Common myeloid progenitor, CD34-positive (primary cell): ENCODE data around the gene NCOA3.

Experiments
- CTCF ChIA-PET: fragments of 350-600 bp; sonication (Branson Sonifier 250); formaldehyde crosslinking; loops from one replicate; lab custom pipeline; 2021; ENCODE audit warnings: antibody characterized with exemption; lab: Charles Lee
- POLR2A ChIA-PET: fragments of 350-600 bp; sonication (Branson Sonifier 250); formaldehyde crosslinking; loops from one replicate; lab custom pipeline; 2021; ENCODE audit warnings: antibody characterized with exemption; lab: Charles Lee
- DNase-seq, 3 donors: peaks; one replicate each; pipeline versions ENCODE4 v3.0.0 to v3.0.0-alpha.2; 2013
- H3K27ac ChIP-seq, 2 experiments: 1 replicate in 1 of 2; 2 replicates in 1 of 2; pipeline ENCODE4 v1.7.0; 2013; ENCODE audit warnings: inconsistent platforms in 2 of 2, low read length in 2 of 2, mild to moderate bottlenecking in 2 of 2, low read depth in 1 of 2, moderate library complexity in 1 of 2; ENCODE audit not compliant: severe bottlenecking in 2 of 2, insufficient read depth in 1 of 2, poor library complexity in 1 of 2
- H3K27me3 ChIP-seq, 5 experiments: replicated peaks in 2 of 5; 1 replicate in 3 of 5; 2 replicates in 2 of 5; pipeline versions ENCODE4 v1.6.1 to v1.7.0; 2013; ENCODE audit warnings: low read length in 4 of 5, mild to moderate bottlenecking in 2 of 5, moderate library complexity in 2 of 5, inconsistent platforms in 1 of 5; ENCODE audit not compliant: insufficient read depth in 5 of 5, control insufficient read depth in 4 of 5
- H3K36me3 ChIP-seq, 4 experiments: 1 replicate in 2 of 4; 2 replicates in 2 of 4; pipeline versions ENCODE4 v1.6.1 to v1.7.0; 2013; ENCODE audit warnings: low read length in 3 of 4, control low read depth in 1 of 4, mild to moderate bottlenecking in 1 of 4; ENCODE audit not compliant: control insufficient read depth in 4 of 4, insufficient read depth in 4 of 4
- H3K4me1 ChIP-seq, 4 experiments: 1 replicate in 3 of 4; 2 replicates in 1 of 4; pipeline versions ENCODE4 v1.6.1 to v1.7.1; 2013; ENCODE audit warnings: low read length in 3 of 4, mild to moderate bottlenecking in 3 of 4, control low read depth in 1 of 4, inconsistent platforms in 1 of 4, moderate library complexity in 1 of 4; ENCODE audit not compliant: control insufficient read depth in 4 of 4, insufficient read depth in 4 of 4; ENCODE audit errors: control extremely low read depth in 1 of 4
- H3K4me3 ChIP-seq, 7 experiments: 1 replicate in 4 of 7; 2 replicates in 3 of 7; pipeline versions ENCODE4 v1.5.1 to v1.7.0; 2013; ENCODE audit warnings: mild to moderate bottlenecking in 7 of 7, low read length in 6 of 7, moderate library complexity in 6 of 7, inconsistent platforms in 2 of 7, low read depth in 2 of 7, control low read depth in 1 of 7; ENCODE audit not compliant: insufficient read depth in 4 of 7, control insufficient read depth in 1 of 7; ENCODE audit errors: extremely low read depth in 1 of 7
- H3K9me3 ChIP-seq, 5 experiments: 1 replicate in 4 of 5; 2 replicates in 1 of 5; pipeline versions ENCODE4 v1.6.1 to v1.7.1; 2013; ENCODE audit warnings: low read length in 4 of 5, mild to moderate bottlenecking in 2 of 5, inconsistent platforms in 1 of 5, low read depth in 1 of 5, moderate library complexity in 1 of 5; ENCODE audit not compliant: control insufficient read depth in 4 of 5, insufficient read depth in 2 of 5; ENCODE audit errors: control extremely low read depth in 1 of 5
- WGBS: methylation state at CpG from one replicate; pipeline ENCODE4 v1.1.5; 2013; ENCODE audit not compliant: insufficient coverage; 5-methylcytosine and 5-hydroxymethylcytosine counted together

NCOA3 gene

DNA sequence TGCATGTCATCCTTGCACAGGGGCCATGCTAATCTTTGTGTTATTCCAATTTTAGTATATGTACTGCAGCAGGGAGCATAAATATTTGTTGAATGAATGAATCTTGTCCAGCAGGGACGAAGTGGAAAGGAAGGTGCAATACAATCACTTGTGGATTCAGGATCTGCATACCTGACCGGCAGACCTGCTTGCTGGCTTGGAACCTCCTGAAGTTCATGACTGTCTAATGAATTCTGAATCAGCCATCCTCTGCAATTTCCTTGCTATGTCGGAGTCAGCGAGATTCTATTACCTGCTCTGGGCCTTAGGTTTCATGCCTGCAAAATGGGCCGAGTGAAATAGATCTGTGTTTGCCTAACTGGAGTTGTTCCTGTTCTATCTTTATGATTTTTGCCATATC lies 17.4 kb upstream of the NCOA3 start:
- no peaks in the 10 kb centered on the region for H3K27me3 ChIP-seq
- H3K4me1 ChIP-seq, result peaks cover 8 to 23% (median 15%) of the 10 kb centered on the region in 4 experiments
- CTCF ChIA-PET, result no interaction called here
- H3K27ac ChIP-seq, result no peak overlapping the region
- H3K9me3 ChIP-seq, result no peaks in the 10 kb centered on the region
- no peaks in the 10 kb centered on the region for H3K36me3 ChIP-seq
- 93% methylated on average over 4 of the region's 5 CpGs for WGBS
- no peak for DNase-seq
- no peak overlapping the region for H3K4me3 ChIP-seq
- POLR2A ChIA-PET, result no interaction called here

DNA sequence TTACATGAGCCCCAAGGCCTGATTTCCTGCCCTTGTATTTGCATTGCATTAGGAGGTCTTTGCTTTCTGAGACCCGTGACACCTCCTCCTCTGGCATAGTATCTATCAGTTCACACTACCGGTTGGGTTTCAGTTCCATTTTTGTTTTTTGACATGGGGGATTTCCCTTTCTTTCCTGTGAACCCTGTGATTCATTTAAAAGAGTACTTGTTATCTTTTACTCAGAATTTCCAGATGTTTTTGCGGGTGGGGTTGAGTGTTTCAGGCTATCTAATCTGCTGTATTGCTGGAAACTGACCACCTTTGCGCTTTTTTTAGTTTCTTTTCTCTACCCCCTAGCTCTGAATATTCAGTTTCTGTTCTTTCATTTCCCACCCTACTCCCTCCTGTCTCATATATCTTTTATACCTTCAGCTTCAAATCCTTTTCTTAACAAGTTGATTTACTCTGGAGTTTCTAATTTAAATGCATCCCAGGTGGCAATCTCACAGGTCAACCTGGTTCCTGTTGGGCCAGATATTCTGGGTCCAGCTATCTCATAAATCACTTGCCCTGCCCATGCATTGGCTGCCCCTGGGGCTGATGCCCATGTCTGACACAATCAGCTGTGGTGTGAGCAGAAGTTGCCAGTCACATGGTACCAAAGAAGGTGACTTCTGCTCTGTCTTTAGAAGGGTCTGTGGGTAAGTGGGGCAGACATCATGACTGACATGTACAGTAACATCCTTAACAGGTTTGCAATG lies 14.3 kb upstream of the NCOA3 start:
- peak; percentile 84 to 95 (median 93) for DNase-seq
- POLR2A ChIA-PET, result interaction anchor here (0.6 to 1.6 kb wide), 3 partner anchors 15 to 1562 kb away, joined by 3 to 7 read pairs (median 6); no protein-coding TSS in a partner anchor
- CTCF ChIA-PET, result interaction anchor here (1.1 to 1.7 kb wide), 4 partner anchors 14 to 214 kb away, joined by 3 to 5 read pairs (median 4); partner anchors contain the start of gene NCOA3

DNA sequence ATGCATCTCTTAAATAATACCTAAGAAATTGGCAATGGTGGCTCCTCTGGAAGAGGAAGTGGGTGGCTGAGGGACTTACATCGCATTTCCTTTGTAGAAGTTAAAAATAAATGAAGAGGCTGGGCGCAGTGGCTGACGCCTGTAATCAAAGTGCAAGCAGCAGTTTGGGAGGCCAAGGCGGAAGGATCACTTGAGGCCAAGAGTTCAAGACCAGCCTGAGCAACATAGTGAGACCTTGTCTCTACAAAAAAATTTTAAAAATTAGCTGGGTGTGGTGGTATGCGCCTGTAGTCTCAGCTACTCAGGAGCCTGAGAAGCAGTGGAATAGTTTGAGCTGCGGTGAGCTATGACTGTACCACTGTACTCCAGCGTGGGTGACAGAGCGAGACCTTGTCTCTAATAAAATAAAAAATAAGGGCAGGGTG lies 12.2 kb upstream of the NCOA3 start:
- DNase-seq, result peak; percentile 58 to 90 (median 86)
- no peaks in the 10 kb centered on the region for H3K27me3 ChIP-seq
- no peak overlapping the region for H3K4me3 ChIP-seq
- H3K27ac ChIP-seq, result no peak overlapping the region
- 36% methylated on average over 6 of the region's 8 CpGs for WGBS
- CTCF ChIA-PET, result interaction anchor here (1.7 kb wide), 1 partner anchor 11 kb away, joined by 4 read pairs; no protein-coding TSS in a partner anchor
- H3K4me1 ChIP-seq, result peaks cover 14 to 47% (median 33%) of the 10 kb centered on the region in 4 experiments
- POLR2A ChIA-PET, result no interaction called here
- H3K36me3 ChIP-seq, result no peaks in the 10 kb centered on the region
- H3K9me3 ChIP-seq, result no peaks in the 10 kb centered on the region

More for the DNA sequence above, 14.3 kb upstream of the NCOA3 start:
- Histone ChIP-seq H3K27me3 (no peaks in the 10 kb centered on the region), H3K36me3 (no peaks in the 10 kb centered on the region), H3K27ac (peak overlapping the region; percentile 33 to 67), H3K4me1 (peaks cover 8 to 30% (median 20%) of the 10 kb centered on the region in 4 experiments), H3K4me3 (peak overlapping the region in 6 of 7 experiments; percentile 2 to 70 (median 36)), H3K9me3 (no peaks in the 10 kb centered on the region)
- 0% methylated on average over 1 of the region's 4 CpGs for WGBS

DNA sequence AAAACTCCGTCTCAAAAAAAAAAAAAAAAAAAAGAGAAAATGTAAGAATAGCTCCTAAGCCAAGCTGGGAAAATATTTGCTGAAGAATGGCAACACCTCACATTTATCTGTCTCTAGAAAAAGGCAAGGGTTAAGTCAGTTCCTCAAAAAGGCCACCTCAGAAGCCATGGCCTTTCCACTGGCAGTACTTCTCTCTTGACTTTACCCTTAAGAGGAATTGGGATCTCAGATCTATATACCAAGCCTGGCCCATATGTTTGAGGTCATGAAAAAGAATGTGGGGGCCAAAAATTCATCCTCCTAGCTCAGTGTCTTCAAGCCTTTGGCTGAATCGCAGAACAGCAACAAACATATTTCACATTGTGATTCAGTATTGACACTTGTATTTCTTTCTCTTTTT lies 10.9 kb upstream of the NCOA3 start:
- no peaks in the 10 kb centered on the region for H3K36me3 ChIP-seq
- no CpG with 5 or more reads among the region's 2 CpGs for WGBS
- H3K4me1 ChIP-seq, result peaks cover 14 to 47% (median 33%) of the 10 kb centered on the region in 4 experiments
- no peak overlapping the region for H3K27ac ChIP-seq
- POLR2A ChIA-PET, result no interaction called here
- H3K27me3 ChIP-seq, result no peaks in the 10 kb centered on the region
- peak in 2 of 3 donors; percentile 51 to 64 for DNase-seq
- CTCF ChIA-PET, result interaction anchor here (1.7 kb wide), 1 partner anchor 10 kb away, joined by 4 read pairs; no protein-coding TSS in a partner anchor
- H3K9me3 ChIP-seq, result no peaks in the 10 kb centered on the region
- H3K4me3 ChIP-seq, result no peak overlapping the region

GRCh38 chr20:47492284-47492683 lies 9.4 kb upstream of the NCOA3 start:
- Histone ChIP-seq H3K4me3 (no peak overlapping the region), H3K4me1 (peaks cover 8 to 40% (median 27%) of the 10 kb centered on the region in 4 experiments), H3K27ac (no peak overlapping the region), H3K36me3 (no peaks in the 10 kb centered on the region), H3K27me3 (no peaks in the 10 kb centered on the region), H3K9me3 (no peaks in the 10 kb centered on the region)
- 100% methylated on average over 3 of the region's 3 CpGs for WGBS
- POLR2A ChIA-PET, result no interaction called here
- CTCF ChIA-PET, result interaction anchor here (1.0 kb wide), 1 partner anchor 109 kb away, joined by 3 read pairs; no protein-coding TSS in a partner anchor
- no peak for DNase-seq

DNA sequence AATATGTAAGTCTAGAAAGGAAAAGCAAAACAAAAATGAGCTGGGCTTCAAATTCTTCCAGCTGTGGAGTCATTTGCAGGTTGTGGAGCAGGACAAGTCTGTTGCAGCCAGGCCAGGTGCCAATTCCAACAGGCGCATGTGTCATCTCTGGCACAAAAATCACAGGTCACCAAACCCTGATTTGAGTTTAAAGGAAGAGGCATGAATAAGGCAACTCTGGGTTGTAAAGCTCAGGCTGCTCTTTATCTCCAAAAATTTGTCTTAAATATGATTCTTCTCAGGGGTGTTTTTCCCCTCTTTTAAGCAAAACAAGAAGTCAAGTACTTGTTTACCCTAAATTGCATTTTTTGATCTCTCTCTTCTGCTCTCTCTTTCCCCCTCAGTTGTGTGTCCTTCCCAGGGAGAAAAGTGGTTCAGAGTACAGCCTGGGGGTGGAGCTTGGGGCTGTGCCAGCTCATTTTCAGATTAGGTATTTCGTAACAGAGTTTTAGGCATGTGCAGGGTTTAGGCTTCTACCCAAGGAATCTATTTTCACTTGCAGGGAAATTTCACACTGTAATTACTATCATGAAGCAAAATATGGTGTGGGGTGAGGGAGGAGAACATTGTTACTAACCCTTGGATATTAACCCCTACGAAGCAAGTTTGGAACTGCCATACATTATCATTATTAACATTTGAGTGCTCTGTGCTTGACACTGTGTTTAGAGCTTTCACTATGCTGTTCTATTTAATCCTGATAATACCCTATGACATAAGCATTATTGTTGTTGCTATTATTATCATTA lies 8.3 kb upstream of the NCOA3 start:
- Histone ChIP-seq H3K27me3 (no peaks in the 10 kb centered on the region), H3K9me3 (no peaks in the 10 kb centered on the region), H3K4me3 (peak overlapping the region in 2 of 7 experiments; percentile 5 to 10), H3K36me3 (no peaks in the 10 kb centered on the region), H3K27ac (no peak overlapping the region), H3K4me1 (peaks cover 6 to 32% (median 20%) of the 10 kb centered on the region in 4 experiments)
- 14% methylated on average over 2 of the region's 3 CpGs for WGBS
- ChIA-PET POLR2A (interaction anchor here (1.5 kb wide), 1 partner anchor 9 kb away, joined by 8 read pairs; the partner anchor contains the start of gene NCOA3), CTCF (no interaction called here)
- peak; percentile 47 to 71 (median 67) for DNase-seq
